SK-N-SH (cell line): Measurements from ENCODE around the gene MAPT.

Experiments used
- CTCF ChIP-seq: fragments of 200-600 bp; sonication (generic); IDR thresholded peaks from 2 replicates; pipeline ENCODE4 v1.6.1; 2017; ENCODE audit warnings: antibody characterized with exemption, mild to moderate bottlenecking, moderate library complexity
- EP300 ChIP-seq, 2 experiments: IDR thresholded peaks; 2 replicates each; pipeline versions ENCODE4 v1.4.0 to v1.6.1; 2012; ENCODE audit warnings: borderline replicate concordance in 1 of 2, low read depth in 1 of 2, low read length in 1 of 2
- FOSL2 ChIP-seq: IDR thresholded peaks from 2 replicates; pipeline ENCODE4 v1.4.0; 2012; ENCODE audit warnings: low read depth, mild to moderate bottlenecking, moderate library complexity, borderline replicate concordance
- MAX ChIP-seq: IDR thresholded peaks from 2 replicates; pipeline ENCODE4 v1.4.0; 2012; ENCODE audit warnings: low read depth
- NFIC ChIP-seq: IDR thresholded peaks from 2 replicates; pipeline ENCODE4 v1.4.0; 2012; ENCODE audit warnings: borderline replicate concordance
- POLR2AphosphoS5 ChIP-seq: IDR thresholded peaks from 2 replicates; pipeline ENCODE4 v1.6.1; 2012; ENCODE audit warnings: low read depth, low read length
- REST ChIP-seq: IDR thresholded peaks from 2 replicates; pipeline ENCODE4 v1.6.1; 2012; ENCODE audit warnings: mild to moderate bottlenecking, low read depth, low read length, moderate library complexity
- TF ChIP-seq, protein P1 (sequence below): fragments of 150-350 bp; IDR thresholded peaks from 2 replicates; pipeline ENCODE4 v1.6.1; 2017; ENCODE audit warnings: antibody characterized with exemption, low read length, low read depth, borderline replicate concordance
- TF ChIP-seq, protein P2 (sequence below): fragments of 150-350 bp; IDR thresholded peaks from 2 replicates; pipeline ENCODE4 v1.6.1; 2016; ENCODE audit warnings: mild to moderate bottlenecking, low read depth, low read length

DNA sequence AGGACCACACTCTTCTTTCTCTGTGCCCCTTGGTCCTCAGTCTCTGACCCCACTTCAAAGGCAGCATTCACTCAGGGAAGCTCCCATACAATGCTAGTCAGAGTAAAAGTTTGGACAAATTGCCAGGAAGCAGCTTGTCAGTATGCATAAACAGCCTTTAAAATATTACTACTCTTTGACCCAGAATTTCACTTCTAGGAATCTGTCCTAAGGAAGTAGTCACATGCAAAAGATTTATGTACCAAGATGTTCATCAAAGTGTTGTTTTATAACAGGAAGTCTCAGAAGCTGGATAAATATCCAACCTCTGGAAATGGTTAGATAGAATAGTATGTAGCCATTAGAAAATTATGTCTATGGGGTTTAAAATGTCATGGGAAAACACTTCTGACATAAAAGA, 31.0 kb downstream of the MAPT start:
- TF ChIP-seq CTCF, result no peak
- no peak for TF ChIP-seq POLR2AphosphoS5
- no peak for TF ChIP-seq FOSL2
- TF ChIP-seq, protein P1, sequence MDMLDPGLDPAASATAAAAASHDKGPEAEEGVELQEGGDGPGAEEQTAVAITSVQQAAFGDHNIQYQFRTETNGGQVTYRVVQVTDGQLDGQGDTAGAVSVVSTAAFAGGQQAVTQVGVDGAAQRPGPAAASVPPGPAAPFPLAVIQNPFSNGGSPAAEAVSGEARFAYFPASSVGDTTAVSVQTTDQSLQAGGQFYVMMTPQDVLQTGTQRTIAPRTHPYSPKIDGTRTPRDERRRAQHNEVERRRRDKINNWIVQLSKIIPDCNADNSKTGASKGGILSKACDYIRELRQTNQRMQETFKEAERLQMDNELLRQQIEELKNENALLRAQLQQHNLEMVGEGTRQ, result no peak
- no peak for TF ChIP-seq EP300 (IDR thresholded peaks at IDR 0.05; ENCODE audit: borderline replicate concordance in 1 of 2, low read depth in 1 of 2, low read length in 1 of 2)
- TF ChIP-seq REST, result no peak
- TF ChIP-seq MAX, result no peak
- TF ChIP-seq, protein P2, sequence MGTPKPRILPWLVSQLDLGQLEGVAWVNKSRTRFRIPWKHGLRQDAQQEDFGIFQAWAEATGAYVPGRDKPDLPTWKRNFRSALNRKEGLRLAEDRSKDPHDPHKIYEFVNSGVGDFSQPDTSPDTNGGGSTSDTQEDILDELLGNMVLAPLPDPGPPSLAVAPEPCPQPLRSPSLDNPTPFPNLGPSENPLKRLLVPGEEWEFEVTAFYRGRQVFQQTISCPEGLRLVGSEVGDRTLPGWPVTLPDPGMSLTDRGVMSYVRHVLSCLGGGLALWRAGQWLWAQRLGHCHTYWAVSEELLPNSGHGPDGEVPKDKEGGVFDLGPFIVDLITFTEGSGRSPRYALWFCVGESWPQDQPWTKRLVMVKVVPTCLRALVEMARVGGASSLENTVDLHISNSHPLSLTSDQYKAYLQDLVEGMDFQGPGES, result no peak
- no peak for TF ChIP-seq NFIC
